GM19455 (cell line): ENCODE results near the gene TP53I3.
"Not testable (repeated sequence)": the region's sequence is repeated elsewhere in the genome, so short reads cannot be mapped to it uniquely, and the experiment has no call there.

ENCODE experiments used
- ATAC-seq: cut with Tn5 transposase; IDR thresholded peaks from one replicate; pipeline ENCODE4 v1.9.1; 2021; ENCODE audit not compliant: unreplicated experiment

Gene TP53I3

GRCh38 chr2:24100732-24101131 is 16.1 kb upstream of the TP53I3 start:
- not testable (repeated sequence) for ATAC-seq

DNA sequence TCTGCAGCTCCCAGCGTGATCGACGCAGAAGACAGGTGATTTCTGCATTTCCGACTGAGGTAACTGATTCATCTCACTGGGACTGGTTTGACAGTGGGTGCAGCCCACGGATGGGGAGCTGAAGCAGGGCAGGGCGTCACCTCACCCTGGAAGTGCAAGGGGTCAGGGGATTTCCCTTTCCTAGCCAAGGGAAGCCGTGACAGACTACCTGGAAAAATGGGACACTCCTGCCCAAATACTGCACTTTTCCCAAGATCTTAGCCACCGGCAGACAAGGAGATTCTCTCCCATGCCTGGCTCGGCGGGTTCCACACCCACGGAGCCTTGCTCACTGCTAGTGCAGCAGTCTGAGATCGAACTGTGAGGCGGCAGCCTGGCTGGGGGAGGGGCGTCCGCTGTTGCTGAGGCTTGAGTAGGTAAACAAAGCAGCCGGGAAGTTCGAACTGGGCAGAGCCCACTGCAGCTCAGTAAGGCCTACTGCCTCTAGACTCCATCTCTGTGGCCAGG is 10.6 kb upstream of the TP53I3 start:
- ATAC-seq: not testable (repeated sequence)

DNA sequence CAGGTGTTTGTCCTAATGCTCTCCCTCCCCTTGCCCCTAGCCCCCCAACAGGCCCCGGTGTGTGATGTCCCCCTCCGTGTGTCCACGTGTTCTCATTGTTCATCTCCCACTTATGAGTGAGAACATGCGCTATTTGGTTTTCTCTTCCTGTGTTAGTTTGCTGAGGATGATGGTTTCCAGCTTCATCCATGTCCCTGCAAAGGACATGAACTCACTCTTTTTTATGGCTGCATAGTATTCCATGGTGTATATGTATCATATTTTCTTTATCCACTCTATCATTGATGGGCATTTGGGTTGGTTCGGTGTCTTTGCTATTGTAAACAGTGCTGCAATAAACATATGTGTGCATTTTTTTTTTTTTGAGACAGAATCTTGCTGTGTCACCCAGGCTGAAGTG is 8.6 kb upstream of the TP53I3 start:
- ATAC-seq: not testable (repeated sequence)

- ATAC-seq: no peak
These were observed 4.3 kb upstream of the TP53I3 start for GRCh38 chr2:24088821-24089359.

GRCh38 chr2:24087032-24087431 is 2.4 kb upstream of the TP53I3 start:
- ATAC-seq: no peak

GRCh38 chr2:24086241-24086640 is 1.6 kb upstream of the TP53I3 start:
- ATAC-seq: no peak

DNA sequence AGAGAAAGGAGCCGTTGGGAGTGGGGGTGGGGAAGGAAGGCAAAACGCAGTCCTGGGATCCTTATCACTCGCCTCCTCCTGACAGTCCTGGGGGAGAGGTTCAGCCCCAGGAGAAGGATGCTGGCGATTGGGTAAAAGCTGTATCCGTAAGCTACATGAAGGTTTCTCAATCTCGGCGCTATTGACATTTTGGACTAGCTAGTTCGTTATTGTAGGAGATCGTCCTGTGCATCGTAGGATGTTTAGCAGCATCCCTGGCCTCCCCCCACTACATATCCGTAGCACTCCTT is 511 bp upstream of the TP53I3 start:
- no peak for ATAC-seq

GRCh38 chr2:24083567-24084385 is 858 bp downstream of the TP53I3 start:
- ATAC-seq: peak; percentile 75

DNA sequence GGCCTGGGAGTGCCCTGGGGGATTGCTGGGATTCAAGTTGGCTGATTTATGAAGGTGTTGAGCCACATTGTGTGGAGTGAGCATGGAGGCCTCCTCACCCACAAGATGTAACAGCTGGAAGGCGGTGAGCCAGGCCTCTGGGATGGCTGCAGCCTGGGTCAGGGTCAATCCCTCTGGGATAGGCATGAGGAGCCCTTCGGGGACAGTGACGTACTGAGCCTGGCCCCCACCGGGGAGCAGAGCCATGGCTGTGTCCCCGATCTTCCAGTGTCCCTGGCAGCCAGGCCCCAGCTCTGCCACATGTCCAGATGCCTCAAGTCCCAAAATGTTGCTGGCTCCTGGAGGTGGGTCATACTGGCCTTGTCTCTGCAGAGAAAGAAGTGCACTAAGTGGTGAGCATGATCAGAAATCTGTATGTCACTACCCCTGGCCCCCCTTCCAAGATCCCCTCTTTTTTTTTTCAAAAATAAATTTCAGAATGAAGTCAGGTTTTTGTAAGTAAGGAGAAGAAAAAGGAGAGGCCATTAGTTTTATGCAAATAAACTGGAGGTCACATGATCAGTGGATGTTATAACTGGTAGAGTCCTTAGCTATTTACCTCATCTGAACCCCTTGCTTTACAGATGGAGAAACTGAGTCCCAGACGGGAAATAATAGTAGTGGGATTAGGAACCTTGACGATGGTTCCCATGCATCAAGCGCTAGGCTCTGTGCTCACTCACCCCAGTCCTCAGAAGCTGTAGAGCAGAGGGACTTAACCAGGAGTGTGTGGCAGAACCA is 1.7 kb downstream of the TP53I3 start:
- no peak for ATAC-seq

- ATAC-seq: no peak
These were observed 3.9 kb downstream of the TP53I3 start for GRCh38 chr2:24080701-24081100.

DNA sequence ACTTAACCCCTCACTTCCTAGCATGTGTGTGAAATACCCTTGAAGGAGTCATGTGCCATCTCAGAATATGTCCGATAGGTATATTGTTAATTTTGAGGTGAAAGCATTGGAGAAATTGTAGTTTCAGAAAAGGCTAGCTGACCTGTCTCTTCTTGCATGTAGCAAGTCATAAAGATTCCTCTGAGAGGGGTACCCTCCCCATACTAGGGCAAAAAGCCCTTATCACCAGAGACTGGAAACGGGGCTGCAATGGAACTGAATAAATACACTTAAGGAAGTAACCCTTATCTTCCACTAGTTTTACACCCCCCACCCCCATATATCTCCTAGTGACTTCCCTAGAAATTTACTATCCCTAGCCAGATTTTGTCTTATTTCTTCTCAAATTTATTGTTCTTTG is 6.8 kb downstream of the TP53I3 start:
- ATAC-seq: no peak

GRCh38 chr2:24077535-24077877 is 7.1 kb downstream of the TP53I3 start:
- no peak for ATAC-seq

GRCh38 chr2:24076849-24077534 is 7.6 kb downstream of the TP53I3 start:
- ATAC-seq: peak; percentile 7

- ATAC-seq: peak; percentile 95
These were observed 8.5 kb downstream of the TP53I3 start, which contains the start of gene SF3B6 for GRCh38 chr2:24075915-24076848. Gene SF3B6 (minus strand): TSS chr2:24076326. CDS start chr2:24076229, 97 bp downstream.

DNA sequence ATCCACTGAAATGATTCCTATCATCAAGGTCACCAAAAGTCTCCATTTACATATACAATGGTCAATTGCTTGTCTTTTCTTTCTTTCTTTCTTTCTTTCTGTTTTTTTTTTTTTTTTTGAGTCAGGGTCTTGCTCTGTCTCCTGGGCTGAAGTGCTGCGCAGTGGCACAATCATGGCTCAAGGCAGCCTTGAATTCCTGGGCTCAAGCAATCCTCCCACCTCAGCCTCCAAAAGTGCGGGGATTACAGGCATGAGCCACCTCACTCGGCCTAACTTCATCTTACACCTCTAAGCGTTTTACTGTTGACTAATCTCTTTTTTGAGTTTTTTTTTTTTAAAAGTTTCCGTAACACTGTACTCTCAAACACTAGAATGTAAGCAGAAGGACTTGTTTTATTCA is 9.4 kb downstream of the TP53I3 start:
- no peak for ATAC-seq

DNA sequence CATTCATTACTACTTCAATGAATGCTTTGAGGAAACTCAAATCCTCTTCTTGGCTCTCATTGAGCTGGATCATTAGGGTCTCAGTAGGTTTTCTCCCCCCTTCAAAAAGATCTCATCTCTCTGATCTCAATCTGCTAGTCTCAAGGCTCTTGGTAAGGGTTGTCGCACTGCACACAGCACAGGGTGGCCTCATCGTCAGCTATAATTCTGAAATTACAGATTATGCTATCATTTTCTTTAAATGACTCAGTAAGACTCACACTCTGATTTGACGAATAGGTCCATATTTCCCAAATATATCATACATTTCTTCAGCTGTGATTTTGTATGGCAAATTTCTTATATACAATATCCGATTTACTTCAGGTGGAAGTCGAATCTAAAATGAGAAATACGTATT is 10.8 kb downstream of the TP53I3 start:
- ATAC-seq: no peak

- no peak for ATAC-seq
These were observed 12.4 kb downstream of the TP53I3 start for GRCh38 chr2:24072259-24072658.

GRCh38 chr2:24065341-24065740 is 19.3 kb downstream of the TP53I3 start:
- ATAC-seq: no peak

DNA sequence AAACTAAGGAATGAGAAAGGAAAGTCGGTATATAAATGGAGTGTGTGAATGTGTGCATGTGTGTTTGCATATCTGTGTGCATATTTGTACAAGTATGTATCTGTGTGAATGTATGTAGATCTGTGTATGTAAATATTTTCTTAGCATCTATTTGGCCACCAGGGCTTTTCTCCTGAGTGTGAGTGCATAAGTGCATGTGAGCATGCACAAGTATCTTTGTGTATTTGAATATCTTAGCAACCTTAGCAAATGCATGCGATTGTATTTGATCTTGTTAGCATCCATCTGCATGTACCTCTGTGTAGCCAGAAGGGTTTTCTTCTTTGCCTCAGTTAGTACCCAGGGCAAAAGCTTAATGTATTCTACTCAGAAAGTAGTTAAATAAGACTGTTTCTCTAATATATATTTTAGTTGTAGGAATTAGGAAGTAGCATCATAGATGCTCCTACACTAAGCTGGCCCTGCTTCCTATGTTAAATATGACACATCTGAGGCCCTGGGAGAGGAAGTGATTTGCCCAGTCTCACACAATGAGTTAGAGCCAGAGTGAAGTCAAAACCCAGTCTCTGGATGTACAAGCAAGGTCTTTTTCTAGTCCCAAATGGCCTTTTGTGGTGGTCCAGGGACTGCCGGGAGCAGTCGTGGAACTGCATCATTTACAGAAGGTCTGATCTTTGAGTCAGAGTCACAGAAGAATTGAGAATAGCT is 25.9 kb downstream of the TP53I3 start:
- no peak for ATAC-seq

DNA sequence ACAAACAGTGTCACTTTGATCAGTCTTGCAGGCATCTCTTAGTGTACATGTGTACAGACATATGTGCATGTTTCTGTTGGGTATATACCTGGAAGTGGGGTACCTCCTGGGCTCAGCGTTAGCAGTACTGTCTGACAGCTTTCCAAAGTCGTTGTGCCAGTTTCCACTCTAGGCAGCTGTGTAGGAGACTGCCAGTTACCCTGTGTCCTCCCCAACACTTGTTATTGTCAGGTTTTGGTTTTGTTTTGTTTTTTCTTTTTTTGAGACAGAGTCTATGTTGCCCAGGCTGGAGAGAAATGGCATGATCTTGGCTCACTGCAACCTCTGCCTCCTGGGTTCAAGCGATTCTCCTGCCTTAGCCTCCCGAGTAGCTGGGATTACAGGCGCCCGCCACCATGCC is 28.9 kb downstream of the TP53I3 start:
- no peak for ATAC-seq
